Neural cell (in vitro differentiated cells): ENCODE data around the gene ZNF214. TPM values are rescaled to one million over a fixed set of nuclear protein-coding genes. Genes with fewer than 3 reads are reported as not detected.

Experiments used
- H2AFZ ChIP-seq: fragments of 200-600, 300-800 bp; sonication (generic), shearing (Covaris generic); 2 replicates; pipeline ENCODE4 v1.6.0; 2014; ENCODE audit warnings: low read depth, mild to moderate bottlenecking, antibody characterized with exemption, low read length, moderate library complexity
- H3F3A ChIP-seq: fragments of 200-600 bp; shearing (Covaris generic); 2 replicates; pipeline ENCODE4 v1.6.1; 2016; ENCODE audit warnings: mild to moderate bottlenecking, moderate library complexity, mixed read lengths, antibody characterized with exemption, low read length; ENCODE audit not compliant: insufficient read depth, poor library complexity, severe bottlenecking
- H3K27ac ChIP-seq: fragments of 200-600, 300-800 bp; sonication (generic), shearing (Covaris generic); 2 replicates; pipeline ENCODE4 v1.5.1; 2014; ENCODE audit warnings: mild to moderate bottlenecking, low read length, moderate library complexity
- H3K27me3 ChIP-seq: fragments of 300-800, 200-600 bp; sonication (generic), shearing (Covaris generic); 2 replicates; pipeline ENCODE4 v1.6.0; 2014; ENCODE audit warnings: mild to moderate bottlenecking, low read depth, low read length, moderate library complexity; ENCODE audit not compliant: insufficient read depth
- H3K36me3 ChIP-seq: fragments of 300-800, 200-600 bp; sonication (generic), shearing (Covaris generic); 2 replicates; pipeline ENCODE4 v1.5.1; 2014; ENCODE audit warnings: mild to moderate bottlenecking, antibody characterized with exemption, low read length, moderate library complexity; ENCODE audit not compliant: insufficient read depth
- H3K4me2 ChIP-seq: fragments of 300-800, 200-600 bp; sonication (generic), shearing (Covaris generic); 2 replicates; pipeline ENCODE4 v1.6.0; 2014; ENCODE audit warnings: mild to moderate bottlenecking, low read length
- H3K4me3 ChIP-seq: fragments of 300-800, 200-600 bp; sonication (generic), shearing (Covaris generic); 2 replicates; pipeline ENCODE4 v1.5.1; 2014; ENCODE audit warnings: mild to moderate bottlenecking, low read length, moderate library complexity
- H3K79me2 ChIP-seq: fragments of 200-600 bp; shearing (Covaris generic); replicated peaks from 2 replicates; pipeline ENCODE4 v1.6.0; 2014; ENCODE audit warnings: mild to moderate bottlenecking, low read length, moderate library complexity; ENCODE audit not compliant: insufficient read depth
- H3K9ac ChIP-seq: fragments of 300-800, 200-600 bp; sonication (generic), shearing (Covaris generic); 2 replicates; pipeline ENCODE4 v1.6.1; 2016; ENCODE audit warnings: mild to moderate bottlenecking, low read length, mixed read lengths
- H3K9me2 ChIP-seq: fragments of 200-600 bp; shearing (Covaris generic); 2 replicates; pipeline ENCODE4 v1.6.1; 2016; ENCODE audit warnings: mild to moderate bottlenecking, low read length, mixed read lengths; ENCODE audit not compliant: insufficient read depth
- H3K9me3 ChIP-seq: fragments of 200-600, 300-800 bp; sonication (generic), shearing (Covaris generic); 2 replicates; pipeline ENCODE4 v1.6.1; 2016; ENCODE audit warnings: mild to moderate bottlenecking, mixed run types, low read length, moderate library complexity, mixed read lengths
- H4K20me1 ChIP-seq: fragments of 200-600 bp; shearing (Covaris generic); 2 replicates; pipeline ENCODE4 v1.6.1; 2016; ENCODE audit warnings: mild to moderate bottlenecking, mixed run types; ENCODE audit not compliant: insufficient read depth
- CTCF ChIP-seq: fragments of 450-650 bp; IDR thresholded peaks from 2 replicates; pipeline ENCODE4 v1.5.1; 2014; ENCODE audit warnings: antibody characterized with exemption, mild to moderate bottlenecking, moderate library complexity; ENCODE audit not compliant: poor library complexity, severe bottlenecking
- EP300 ChIP-seq: fragments of 450-650 bp; conservative IDR thresholded peaks from 2 replicates; pipeline ENCODE4 v1.6.1; 2014; ENCODE audit warnings: antibody characterized with exemption, mild to moderate bottlenecking, moderate library complexity; ENCODE audit not compliant: poor library complexity, severe bottlenecking
- EZH2 ChIP-seq: fragments of 200-600, 300-800 bp; shearing (Covaris generic), sonication (generic); IDR thresholded peaks from 2 replicates; pipeline ENCODE4 v1.6.1; 2014; ENCODE audit warnings: antibody characterized with exemption, low read length, borderline replicate concordance, mild to moderate bottlenecking; ENCODE audit not compliant: insufficient read depth, poor library complexity, severe bottlenecking
- MXI1 ChIP-seq: fragments of 450-650 bp; conservative IDR thresholded peaks from 2 replicates; pipeline ENCODE4 v1.6.1; 2014; ENCODE audit warnings: antibody characterized with exemption, mild to moderate bottlenecking; ENCODE audit not compliant: poor library complexity, severe bottlenecking
- POLR2AphosphoS5 ChIP-seq: IDR thresholded peaks from 2 replicates; pipeline ENCODE4 v1.6.1; 2012
- RAD21 ChIP-seq: fragments of 450-650 bp; conservative IDR thresholded peaks from 2 replicates; pipeline ENCODE4 v1.6.1; 2014; ENCODE audit warnings: antibody characterized with exemption, mild to moderate bottlenecking, moderate library complexity
- REST ChIP-seq: IDR thresholded peaks from 2 replicates; pipeline ENCODE4 v1.6.1; 2012; ENCODE audit warnings: borderline replicate concordance
- SMC3 ChIP-seq: fragments of 450-650 bp; conservative IDR thresholded peaks from 2 replicates; pipeline ENCODE4 v1.6.1; 2014; ENCODE audit warnings: antibody characterized with exemption, mild to moderate bottlenecking, moderate library complexity; ENCODE audit not compliant: poor library complexity
- TAF1 ChIP-seq: IDR thresholded peaks from 2 replicates; pipeline ENCODE4 v1.6.1; 2012; ENCODE audit warnings: low read depth
- polyA plus RNA-seq: library from polyadenylated mRNA; depleted of rRNA; stranded (reverse); fragments of >200 nt; gene quantifications from 2 replicates; pipeline ENCODE4 v1.2.3, GENCODE V29; 2014

The ZNF214 gene
- polyA plus RNA-seq, 1 donor from 2014 or later = 6.9 TPM

GRCh38 chr11:7032692-7033091 is 12.5 kb upstream of the ZNF214 start:
- Histone ChIP-seq H3F3A (no peaks in the 10 kb centered on the region), H3K27me3 (no peaks in the 10 kb centered on the region), H3K9ac (no peak overlapping the region), H3K9me3 (no peaks in the 10 kb centered on the region), H4K20me1 (no peaks in the 10 kb centered on the region), H3K4me3 (no peak overlapping the region), H3K27ac (no peak overlapping the region), H3K36me3 (no peaks in the 10 kb centered on the region), H3K9me2 (no peaks in the 10 kb centered on the region), H3K79me2 (no peaks in the 10 kb centered on the region), H3K4me2 (no peak overlapping the region), H2AFZ (no peak overlapping the region)
- TF ChIP-seq CTCF (no peak), POLR2AphosphoS5 (no peak)

- no peaks in the 10 kb centered on the region for H3K9me2 ChIP-seq
These were observed 11.3 kb upstream of the ZNF214 start for GRCh38 chr11:7031471-7031871.

More at GRCh38 chr11:7031471-7031871, 11.3 kb upstream of the ZNF214 start:
- H3K36me3 ChIP-seq = no peaks in the 10 kb centered on the region
- no peak overlapping the region for H3K4me2 ChIP-seq
- no peaks in the 10 kb centered on the region for H3F3A ChIP-seq
- H3K9me3 ChIP-seq = no peaks in the 10 kb centered on the region
- H4K20me1 ChIP-seq = no peaks in the 10 kb centered on the region
- H3K27ac ChIP-seq = no peak overlapping the region
- no peak for TF ChIP-seq SMC3
- no peak for TF ChIP-seq CTCF
- TF ChIP-seq MXI1 = no peak
- no peak for TF ChIP-seq RAD21
- TF ChIP-seq TAF1 = no peak
- no peak for TF ChIP-seq EP300
- TF ChIP-seq POLR2AphosphoS5 = no peak
- TF ChIP-seq REST = no peak
- TF ChIP-seq EZH2 = no peak
- H2AFZ ChIP-seq = no peak overlapping the region
- no peaks in the 10 kb centered on the region for H3K27me3 ChIP-seq
- no peaks in the 10 kb centered on the region for H3K79me2 ChIP-seq
- no peak overlapping the region for H3K4me3 ChIP-seq
- no peak overlapping the region for H3K9ac ChIP-seq
